Hepatocyte (in vitro differentiated cells): ENCODE measurements around the gene ANKRD40.

Source experiments
- EZH2phosphoT487 ChIP-seq: fragments of 200-600 bp; sonication (generic); IDR thresholded peaks from one replicate; pipeline ENCODE4 v1.6.1; 2018; ENCODE audit warnings: antibody characterized with exemption, mild to moderate bottlenecking, low read depth, moderate library complexity; ENCODE audit not compliant: unreplicated experiment, severe bottlenecking
- TF ChIP-seq, protein P1 (sequence below): fragments of 200-600 bp; sonication (generic); IDR thresholded peaks from 2 replicates; pipeline ENCODE4 v1.5.1; 2016; ENCODE audit warnings: antibody characterized with exemption, mild to moderate bottlenecking; ENCODE audit not compliant: poor library complexity

GRCh38 chr17:50708050-50709000 lies 611 bp upstream of the ANKRD40 start:
- TF ChIP-seq, protein P1, sequence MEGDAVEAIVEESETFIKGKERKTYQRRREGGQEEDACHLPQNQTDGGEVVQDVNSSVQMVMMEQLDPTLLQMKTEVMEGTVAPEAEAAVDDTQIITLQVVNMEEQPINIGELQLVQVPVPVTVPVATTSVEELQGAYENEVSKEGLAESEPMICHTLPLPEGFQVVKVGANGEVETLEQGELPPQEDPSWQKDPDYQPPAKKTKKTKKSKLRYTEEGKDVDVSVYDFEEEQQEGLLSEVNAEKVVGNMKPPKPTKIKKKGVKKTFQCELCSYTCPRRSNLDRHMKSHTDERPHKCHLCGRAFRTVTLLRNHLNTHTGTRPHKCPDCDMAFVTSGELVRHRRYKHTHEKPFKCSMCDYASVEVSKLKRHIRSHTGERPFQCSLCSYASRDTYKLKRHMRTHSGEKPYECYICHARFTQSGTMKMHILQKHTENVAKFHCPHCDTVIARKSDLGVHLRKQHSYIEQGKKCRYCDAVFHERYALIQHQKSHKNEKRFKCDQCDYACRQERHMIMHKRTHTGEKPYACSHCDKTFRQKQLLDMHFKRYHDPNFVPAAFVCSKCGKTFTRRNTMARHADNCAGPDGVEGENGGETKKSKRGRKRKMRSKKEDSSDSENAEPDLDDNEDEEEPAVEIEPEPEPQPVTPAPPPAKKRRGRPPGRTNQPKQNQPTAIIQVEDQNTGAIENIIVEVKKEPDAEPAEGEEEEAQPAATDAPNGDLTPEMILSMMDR: no peak
- no peak for TF ChIP-seq EZH2phosphoT487
